ENCODE results near the gene TM4SF4.
"Not testable (repeated sequence)": the region's sequence is repeated elsewhere in the genome, so short reads cannot be mapped to it uniquely, and the experiment has no call there.

The TM4SF4 gene

GRCh38 chr3:149474250-149474817 is at the start of gene TM4SF4:
TM4SF4 (plus strand) TSS chr3:149474697; CDS start chr3:149474878, 181 bp downstream.
- DNase-seq (ENCODE audit: low read depth): no peak

- DNase-seq (ENCODE audit: low read depth): no peak
Measured at GRCh38 chr3:149424918-149425317, 49.6 kb upstream of the TM4SF4 start.

GRCh38 chr3:149426325-149426724 is 48.2 kb upstream of the TM4SF4 start:
- no peak for DNase-seq (ENCODE audit: low read depth)

GRCh38 chr3:149428087-149428486 is 46.4 kb upstream of the TM4SF4 start:
- DNase-seq (ENCODE audit: low read depth): no peak

GRCh38 chr3:149430216-149430615 is 44.3 kb upstream of the TM4SF4 start:
- no peak for DNase-seq (ENCODE audit: low read depth)

- no peak for DNase-seq (ENCODE audit: low read depth)
Measured at GRCh38 chr3:149432149-149432548, 42.3 kb upstream of the TM4SF4 start.

- DNase-seq (ENCODE audit: low read depth): no peak
Measured at GRCh38 chr3:149435996-149436885, 38.3 kb upstream of the TM4SF4 start.

- no peak for DNase-seq (ENCODE audit: low read depth)
Measured at GRCh38 chr3:149437286-149437685, 37.2 kb upstream of the TM4SF4 start.

- no peak for DNase-seq (ENCODE audit: low read depth)
Measured at GRCh38 chr3:149437710-149438109, 36.8 kb upstream of the TM4SF4 start.

GRCh38 chr3:149438981-149439380 is 35.5 kb upstream of the TM4SF4 start:
- DNase-seq (ENCODE audit: low read depth): no peak

GRCh38 chr3:149441642-149442041 is 32.9 kb upstream of the TM4SF4 start:
- DNase-seq (ENCODE audit: low read depth): no peak

GRCh38 chr3:149442043-149442442 is 32.5 kb upstream of the TM4SF4 start:
- no peak for DNase-seq (ENCODE audit: low read depth)

- DNase-seq (ENCODE audit: low read depth): no peak
Measured at GRCh38 chr3:149442851-149443544, 31.5 kb upstream of the TM4SF4 start.

GRCh38 chr3:149443545-149443912 is 31.0 kb upstream of the TM4SF4 start:
- no peak for DNase-seq (ENCODE audit: low read depth)

GRCh38 chr3:149444867-149445266 is 29.6 kb upstream of the TM4SF4 start:
- DNase-seq (ENCODE audit: low read depth): not testable (repeated sequence)

GRCh38 chr3:149448331-149448831 is 26.1 kb upstream of the TM4SF4 start:
- no peak for DNase-seq (ENCODE audit: low read depth)

GRCh38 chr3:149449182-149449581 is 25.3 kb upstream of the TM4SF4 start:
- DNase-seq (ENCODE audit: low read depth): no peak

GRCh38 chr3:149449799-149450198 is 24.7 kb upstream of the TM4SF4 start:
- no peak for DNase-seq (ENCODE audit: low read depth)

GRCh38 chr3:149450281-149450680 is 24.2 kb upstream of the TM4SF4 start:
- no peak for DNase-seq (ENCODE audit: low read depth)

GRCh38 chr3:149452036-149452435 is 22.5 kb upstream of the TM4SF4 start:
- DNase-seq (ENCODE audit: low read depth): no peak

GRCh38 chr3:149453140-149453805 is 21.2 kb upstream of the TM4SF4 start:
- DNase-seq (ENCODE audit: low read depth): no peak

GRCh38 chr3:149454746-149455145 is 19.8 kb upstream of the TM4SF4 start:
- DNase-seq (ENCODE audit: low read depth): no peak

All from activated T-cell treated with anti-CD3 and anti-CD28 coated beads for 1 hour (primary cell).